K562 (cell line): ENCODE results near the gene SCLT1. TPM values are rescaled to one million over a fixed set of nuclear protein-coding genes. Genes with fewer than 3 reads are reported as not detected.
A peak's percentile ranks its signal among the peaks of the same experiment; 100 is the strongest.

ENCODE experiments used
- BRF2 ChIP-seq: IDR thresholded peaks from 3 replicates; pipeline ENCODE4 v1.6.1; 2011; ENCODE audit warnings: borderline replicate concordance, mild to moderate bottlenecking; ENCODE audit not compliant: insufficient read length, insufficient read depth
- CBX5 ChIP-seq: IDR thresholded peaks from 2 replicates; pipeline ENCODE4 v1.6.1; 2014; ENCODE audit warnings: low read depth, borderline replicate concordance
- CREM ChIP-seq: IDR thresholded peaks from 2 replicates; pipeline ENCODE4 v1.6.1; 2014; ENCODE audit warnings: antibody characterized with exemption, low read depth
- CTCF ChIP-seq, 3 experiments: IDR thresholded peaks in 2 of 3; conservative IDR thresholded peaks in 1 of 3; 2 replicates each; pipeline ENCODE4 v1.5.1; 2011 to 2012; ENCODE audit warnings: low read length in 3 of 3, mild to moderate bottlenecking in 3 of 3, control low read depth in 2 of 3, improper control_type of control experiment in 1 of 3, inconsistent platforms in 1 of 3, low read depth in 1 of 3, mixed read lengths in 1 of 3, moderate library complexity in 1 of 3; ENCODE audit not compliant: insufficient read depth in 2 of 3
- MCM3 ChIP-seq: fragments of 450-650 bp; IDR thresholded peaks from 2 replicates; pipeline ENCODE4 v1.6.1; 2016
- PML ChIP-seq: IDR thresholded peaks from 2 replicates; pipeline ENCODE4 v1.6.1; 2012; ENCODE audit warnings: low read length, inconsistent platforms
- POLR2AphosphoS5 ChIP-seq: IDR thresholded peaks from 2 replicates; pipeline ENCODE4 v1.6.1; 2011; ENCODE audit warnings: mild to moderate bottlenecking, low read depth, low read length, moderate library complexity; ENCODE audit not compliant: control insufficient read depth, insufficient read depth
- RAD21 ChIP-seq, 2 experiments: fragments of 250-450 bp in 1 of 2; fragments of 450-650 bp in 1 of 2; sonication (Bioruptor Pico) in 1 of 2; formaldehyde crosslinking in 1 of 2; IDR thresholded peaks in 1 of 2; conservative IDR thresholded peaks in 1 of 2; 2 replicates each; pipeline versions ENCODE4 v1.4.0 to v1.8.0; 2020 to 2022; ENCODE audit warnings: mild to moderate bottlenecking in 2 of 2, moderate library complexity in 1 of 2
- RBFOX2 ChIP-seq: fragments of 200-400 bp; formaldehyde crosslinking; IDR thresholded peaks from 2 replicates; pipeline ENCODE4 v1.6.1; 2017; ENCODE audit warnings: low read depth, mild to moderate bottlenecking, low read length, moderate library complexity
- RBM14 ChIP-seq: fragments of 200-400 bp; formaldehyde crosslinking; IDR thresholded peaks from 2 replicates; pipeline ENCODE4 v1.6.1; 2018; ENCODE audit warnings: low read depth, mild to moderate bottlenecking, low read length, moderate library complexity, borderline replicate concordance; ENCODE audit not compliant: insufficient read depth
- SMC3 ChIP-seq: conservative IDR thresholded peaks from 2 replicates; pipeline ENCODE4 v1.6.1; 2011; ENCODE audit warnings: low read depth, low read length, improper control_type of control experiment; ENCODE audit not compliant: insufficient read depth
- ZNF12 ChIP-seq: sonication (generic); formaldehyde crosslinking; IDR thresholded peaks from 2 replicates; pipeline ENCODE4 v1.4.0; 2020; ENCODE audit warnings: mild to moderate bottlenecking, missing genetic modification reagents
- ZNF586 ChIP-seq: fragments of 450-650 bp; formaldehyde crosslinking; conservative IDR thresholded peaks from 2 replicates; pipeline ENCODE4 v1.4.0; 2020; ENCODE audit warnings: mild to moderate bottlenecking, moderate library complexity
- polyA plus RNA-seq, 8 experiments: library from polyadenylated mRNA; depleted of rRNA in 4 of 8; stranded (reverse) in 5 of 8; unstranded in 3 of 8; fragments of >200 nt; fragmentation: Nextera tagmentation in 2 of 8; fragmentation: Illumina TruSeq in 1 of 8; extraction: Ambion mirVana in 2 of 8; extraction: Trizol in 1 of 8; gene quantifications; 2 replicates each; pipeline versions ENCODE4 v1.2.1 to v1.2.3, GENCODE V29; 2011 to 2014; ENCODE audit warnings: inconsistent platforms in 1 of 8, missing spikeins in 1 of 8
- total RNA-seq, 7 experiments: library from RNA; depleted of rRNA in 6 of 7; stranded (reverse); fragments of >200 nt in 6 of 7; fragmentation: Illumina TruSeq in 2 of 7; extraction: Trizol in 2 of 7; gene quantifications; 2 replicates each; pipeline versions ENCODE4 v1.2.1 to v1.2.3, GENCODE V29; 2011 to 2021; ENCODE audit warnings: low replicate concordance in 1 of 7
- TF ChIP-seq, protein P1 (sequence below): fragments of 450-650 bp; IDR thresholded peaks from 2 replicates; pipeline ENCODE4 v1.7.1; 2018; ENCODE audit warnings: mild to moderate bottlenecking, low read depth; ENCODE audit not compliant: partially characterized antibody
- TF ChIP-seq, protein P2 (sequence below), 3 experiments: fragments of 200-800 bp in 1 of 3; sonication (Bioruptor generic) in 1 of 3; sonication (generic) in 1 of 3; formaldehyde crosslinking in 1 of 3; IDR thresholded peaks; 2 replicates each; pipeline versions ENCODE4 v1.6.1 to v1.8.0; 2016 to 2022; ENCODE audit warnings: mild to moderate bottlenecking in 2 of 3, missing compliant biosample characterization in 2 of 3, missing genetic modification characterization in 2 of 3, missing genetic modification reagents in 1 of 3

Gene SCLT1
- total and polyA plus RNA-seq, 9 of the 15 experiments (the other 6 are each of a cell fraction or from before 2014, with no cell fraction given): 8.0 to 31.9 (median 24.2) TPM

GRCh38 chr4:128863312-128864075 is 229.8 kb downstream of the SCLT1 start (continued):
- TF ChIP-seq, protein P1, sequence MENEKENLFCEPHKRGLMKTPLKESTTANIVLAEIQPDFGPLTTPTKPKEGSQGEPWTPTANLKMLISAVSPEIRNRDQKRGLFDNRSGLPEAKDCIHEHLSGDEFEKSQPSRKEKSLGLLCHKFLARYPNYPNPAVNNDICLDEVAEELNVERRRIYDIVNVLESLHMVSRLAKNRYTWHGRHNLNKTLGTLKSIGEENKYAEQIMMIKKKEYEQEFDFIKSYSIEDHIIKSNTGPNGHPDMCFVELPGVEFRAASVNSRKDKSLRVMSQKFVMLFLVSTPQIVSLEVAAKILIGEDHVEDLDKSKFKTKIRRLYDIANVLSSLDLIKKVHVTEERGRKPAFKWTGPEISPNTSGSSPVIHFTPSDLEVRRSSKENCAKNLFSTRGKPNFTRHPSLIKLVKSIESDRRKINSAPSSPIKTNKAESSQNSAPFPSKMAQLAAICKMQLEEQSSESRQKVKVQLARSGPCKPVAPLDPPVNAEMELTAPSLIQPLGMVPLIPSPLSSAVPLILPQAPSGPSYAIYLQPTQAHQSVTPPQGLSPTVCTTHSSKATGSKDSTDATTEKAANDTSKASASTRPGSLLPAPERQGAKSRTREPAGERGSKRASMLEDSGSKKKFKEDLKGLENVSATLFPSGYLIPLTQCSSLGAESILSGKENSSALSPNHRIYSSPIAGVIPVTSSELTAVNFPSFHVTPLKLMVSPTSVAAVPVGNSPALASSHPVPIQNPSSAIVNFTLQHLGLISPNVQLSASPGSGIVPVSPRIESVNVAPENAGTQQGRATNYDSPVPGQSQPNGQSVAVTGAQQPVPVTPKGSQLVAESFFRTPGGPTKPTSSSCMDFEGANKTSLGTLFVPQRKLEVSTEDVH: peak; percentile 22
- TF ChIP-seq ZNF586 (CRISPR knock-in tag) (no peak), RBM14 (no peak), MCM3 (no peak), BRF2 (no peak), RBFOX2 (no peak), SMC3 (peak; percentile 83), POLR2AphosphoS5 (peak; percentile 25; the same call in 1 of the 2 replicates), ZNF12 (CRISPR knock-in tag) (no peak), RAD21 (CRISPR knock-in tag; conservative IDR thresholded peaks at IDR 0.05 in 1 of 2, IDR thresholded peaks at IDR 0.05 in 1 of 2) (peak; percentile 63 to 66), CREM (0 out of 2 replicates have a peak, but pooled peaks have one; percentile 12), CBX5 (no peak), PML (peak; percentile 50; the same call in 1 of the 2 replicates), CTCF (IDR thresholded peaks at IDR 0.05 in 2 of 3, conservative IDR thresholded peaks at IDR 0.05 in 1 of 3; ENCODE audit: insufficient read depth in 2 of 3, low read depth in 1 of 3, low read length in 3 of 3) (peak; percentile 58 to 83 (median 70))
- TF ChIP-seq, protein P2, sequence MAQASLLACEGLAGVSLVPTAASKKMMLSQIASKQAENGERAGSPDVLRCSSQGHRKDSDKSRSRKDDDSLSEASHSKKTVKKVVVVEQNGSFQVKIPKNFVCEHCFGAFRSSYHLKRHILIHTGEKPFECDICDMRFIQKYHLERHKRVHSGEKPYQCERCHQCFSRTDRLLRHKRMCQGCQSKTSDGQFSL (CRISPR knock-in tag; IDR thresholded peaks at IDR 0.05): no peak
- TF ChIP-seq, protein P2 (tag; IDR thresholded peaks at IDR 0.05): no peak
